Midbrain (tissue), 1 donor: Measurements from ENCODE around the gene GRID2.
"Not testable (repeated sequence)": the region's sequence is repeated elsewhere in the genome, so short reads cannot be mapped to it uniquely, and the experiment has no call there.

Experiments
- DNase-seq: peaks from one replicate; lab custom pipeline; 2025; lab: John Stamatoyannopoulos, UW

GRID2 gene

GRCh38 chr4:93317057-93317456 is 1013.3 kb downstream of the GRID2 start:
- DNase-seq: no peak

DNA sequence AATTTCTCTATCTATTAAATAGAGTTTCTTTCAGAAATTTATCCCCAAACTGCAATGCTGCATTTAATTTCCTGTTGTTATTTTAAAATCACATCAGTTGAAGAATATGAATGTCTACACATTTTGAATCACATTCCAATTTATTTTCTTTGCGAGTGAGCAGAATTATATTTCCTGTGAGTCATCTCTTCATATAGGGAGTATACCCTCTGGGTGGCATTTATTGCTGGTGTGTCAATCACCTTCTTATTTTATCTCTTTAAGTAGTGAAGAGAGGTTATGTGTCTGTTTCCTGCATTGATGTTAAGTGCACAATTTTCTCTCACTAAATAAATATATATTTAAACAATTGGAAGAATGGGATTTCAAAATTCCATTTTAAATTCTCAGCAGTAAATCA is 1013.8 kb downstream of the GRID2 start:
- no peak for DNase-seq

- DNase-seq: no peak
Observed at GRCh38 chr4:93319041-93319440, 1015.3 kb downstream of the GRID2 start.

DNA sequence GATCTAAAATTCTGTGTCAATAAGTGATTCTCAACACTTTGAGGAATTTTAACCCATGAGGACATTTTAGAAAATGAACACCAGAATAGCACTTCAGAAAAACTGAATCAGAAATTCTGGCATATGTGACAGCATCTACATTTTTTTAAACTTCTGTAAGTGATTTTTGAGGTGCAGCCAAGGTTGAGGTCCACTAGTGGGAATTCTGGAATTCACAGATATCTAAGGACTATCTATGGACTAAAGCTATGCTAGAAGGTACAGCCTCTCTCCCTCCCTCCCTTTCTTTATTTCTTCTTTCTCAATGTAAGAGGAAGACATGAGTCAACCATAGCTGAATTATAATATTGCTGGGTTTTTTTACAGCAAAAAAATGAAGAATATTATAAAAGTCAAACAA is 1016.6 kb downstream of the GRID2 start:
- no peak for DNase-seq

DNA sequence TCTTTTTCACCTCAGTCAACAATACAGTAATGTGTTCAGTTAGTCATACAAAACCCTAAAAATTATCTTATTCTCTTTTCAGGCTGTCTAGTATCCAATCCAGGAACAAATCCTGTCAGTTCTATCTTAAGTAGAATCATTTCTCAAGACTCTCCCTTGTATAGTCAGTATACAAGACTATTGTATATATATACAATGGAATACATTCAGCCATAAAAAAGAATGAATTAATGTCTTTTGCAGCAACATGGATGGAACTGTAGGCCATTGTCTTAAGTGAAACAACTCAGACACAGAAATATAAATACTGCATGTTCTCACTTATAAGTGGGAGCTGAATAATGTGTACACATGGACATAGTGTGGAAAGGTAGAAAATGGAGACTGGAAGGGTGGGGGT is 1023.6 kb downstream of the GRID2 start:
- no peak for DNase-seq

DNA sequence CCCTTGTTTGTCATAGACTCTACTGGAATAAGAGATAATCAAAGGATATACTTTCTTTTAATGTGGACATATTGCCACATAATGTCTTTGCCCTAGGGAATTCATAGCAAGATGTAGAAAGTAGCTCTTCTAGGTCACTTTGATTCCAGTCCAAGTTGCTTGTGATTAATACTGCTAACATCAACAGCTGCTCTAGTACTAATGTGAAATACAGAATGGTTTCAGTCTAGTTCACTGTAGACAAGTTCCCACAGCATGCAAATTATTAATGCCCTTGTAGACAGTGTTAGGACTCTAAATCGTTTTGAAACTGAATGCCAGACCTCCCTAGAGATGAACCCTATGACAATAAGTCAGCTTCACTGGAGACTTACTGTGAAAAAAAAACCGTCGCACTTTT is 1030.2 kb downstream of the GRID2 start:
- no peak for DNase-seq

DNA sequence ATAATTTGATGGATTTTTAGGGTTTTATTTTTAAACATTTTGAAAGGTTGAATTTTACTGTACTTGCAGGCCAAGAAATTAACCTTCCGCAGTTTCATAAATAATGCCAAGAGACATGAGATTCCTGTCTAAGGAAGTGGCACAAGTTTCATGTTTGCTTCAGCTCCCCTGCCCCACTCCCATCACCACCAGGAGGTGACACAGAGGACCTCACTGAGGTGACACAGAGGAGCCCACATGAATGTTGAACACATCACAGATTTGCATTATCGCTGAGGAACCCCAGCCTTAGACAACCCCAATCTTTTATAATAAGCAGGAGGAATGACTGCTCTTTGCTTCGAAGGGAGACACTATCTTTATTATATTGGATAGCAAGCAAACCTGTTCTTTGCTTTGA is 1033.4 kb downstream of the GRID2 start:
- DNase-seq: no peak

DNA sequence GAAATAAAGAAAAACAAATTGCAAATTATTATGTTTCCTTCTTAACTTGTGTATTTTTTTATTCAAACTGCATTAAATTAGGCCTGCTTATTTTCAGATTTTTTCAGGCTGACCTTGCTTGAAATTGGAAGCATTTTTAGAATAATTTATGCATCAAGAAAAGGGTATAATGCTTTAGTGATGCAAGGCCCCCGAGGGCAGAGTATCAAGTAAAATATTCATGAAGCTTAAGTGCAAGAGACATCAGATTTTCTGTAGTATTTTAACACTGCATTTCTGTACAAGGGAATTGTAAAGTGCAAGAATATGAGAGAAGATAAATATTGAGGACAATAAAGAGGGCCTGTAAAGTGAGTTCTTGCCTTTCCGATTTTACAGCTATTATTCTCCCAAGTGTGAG is 1039.0 kb downstream of the GRID2 start:
- DNase-seq: no peak

DNA sequence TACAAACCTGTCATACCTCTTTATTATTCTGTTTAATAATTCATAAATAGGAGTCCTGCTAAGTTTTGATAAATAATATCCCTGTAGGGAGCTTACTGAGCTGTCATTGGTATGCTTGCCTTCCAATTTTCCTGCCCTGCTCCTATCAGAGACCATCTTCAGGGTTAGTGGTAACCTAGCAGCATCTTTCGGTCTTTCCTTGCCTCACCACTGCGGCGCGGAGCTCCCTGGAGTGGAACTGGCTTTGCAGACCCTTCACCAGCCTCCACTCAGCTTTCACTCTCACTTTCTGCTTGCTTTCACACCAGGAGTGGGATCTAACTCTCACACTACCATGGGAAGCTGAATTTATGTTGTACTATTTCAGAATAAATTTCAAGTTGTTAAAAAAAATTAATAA is 1043.1 kb downstream of the GRID2 start:
- DNase-seq: no peak

GRCh38 chr4:93348896-93349295 is 1045.1 kb downstream of the GRID2 start:
- DNase-seq: no peak

DNA sequence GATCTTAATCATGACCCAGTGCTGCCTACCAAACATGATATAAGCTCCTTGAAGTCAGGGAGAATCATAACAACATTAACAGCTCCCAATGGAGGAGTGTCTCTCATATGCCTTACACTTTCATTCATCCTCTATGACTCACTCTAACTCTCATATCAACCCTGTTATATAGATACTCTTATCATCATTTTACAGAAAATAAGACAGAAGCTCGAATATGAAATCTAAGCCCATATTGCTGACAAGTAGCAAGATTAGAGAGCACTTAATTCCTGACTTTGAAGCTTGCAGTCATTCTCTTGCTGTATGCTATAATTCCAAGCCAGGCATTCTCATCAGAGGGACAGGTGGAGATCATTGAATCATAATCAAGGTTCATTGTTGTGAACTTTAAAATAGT is 1048.1 kb downstream of the GRID2 start:
- no peak for DNase-seq

DNA sequence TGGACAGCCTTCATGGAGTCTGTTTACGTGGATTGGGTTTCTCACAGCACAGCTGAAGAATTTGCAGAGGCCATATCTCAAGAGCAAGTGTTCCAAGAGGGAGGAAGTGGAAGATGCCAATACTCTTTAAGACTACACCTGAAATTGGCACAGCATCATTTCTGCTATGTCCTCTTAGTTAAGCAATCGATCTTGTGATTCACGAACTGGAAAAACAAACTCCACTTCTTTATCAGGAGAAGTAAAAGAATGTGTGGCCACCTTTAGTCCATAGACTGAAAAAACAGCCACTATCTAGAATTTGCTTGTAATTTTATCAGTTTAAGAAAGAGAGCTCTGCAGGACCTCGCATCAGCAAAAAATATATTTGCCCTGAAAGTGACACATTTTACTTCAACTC is 1051.6 kb downstream of the GRID2 start:
- DNase-seq: no peak

- DNase-seq: no peak
Observed at GRCh38 chr4:93359586-93359985, 1055.8 kb downstream of the GRID2 start.

DNA sequence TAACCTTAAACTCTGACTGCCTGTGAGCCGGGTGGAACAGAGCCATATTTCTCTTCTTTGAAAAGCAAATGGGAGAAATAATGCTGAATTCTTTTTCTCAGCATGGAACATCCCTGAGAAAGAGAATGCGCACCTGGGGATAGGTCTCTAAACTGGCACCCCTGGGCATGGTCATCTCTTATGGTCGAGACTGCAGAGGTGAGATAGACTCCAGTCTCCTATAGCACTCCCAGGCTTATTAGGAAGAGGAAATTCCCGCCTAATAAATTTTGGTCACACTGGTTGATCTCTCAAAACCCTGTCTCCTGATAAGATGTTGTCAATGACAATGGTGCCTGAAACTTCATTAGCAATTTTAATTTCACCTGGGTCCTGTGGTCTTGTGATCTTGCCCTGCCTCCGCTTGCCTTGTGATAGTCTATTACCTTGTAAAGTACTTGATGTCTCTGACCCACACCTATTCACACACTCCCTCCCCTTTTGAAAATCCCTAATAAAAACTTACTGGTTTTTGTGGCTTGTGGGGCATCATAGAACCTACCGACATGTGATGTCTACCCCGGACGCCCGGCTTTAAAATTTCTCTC is 1062.5 kb downstream of the GRID2 start:
- DNase-seq: not testable (repeated sequence)

GRCh38 chr4:93368968-93369367 is 1065.2 kb downstream of the GRID2 start:
- DNase-seq: no peak

DNA sequence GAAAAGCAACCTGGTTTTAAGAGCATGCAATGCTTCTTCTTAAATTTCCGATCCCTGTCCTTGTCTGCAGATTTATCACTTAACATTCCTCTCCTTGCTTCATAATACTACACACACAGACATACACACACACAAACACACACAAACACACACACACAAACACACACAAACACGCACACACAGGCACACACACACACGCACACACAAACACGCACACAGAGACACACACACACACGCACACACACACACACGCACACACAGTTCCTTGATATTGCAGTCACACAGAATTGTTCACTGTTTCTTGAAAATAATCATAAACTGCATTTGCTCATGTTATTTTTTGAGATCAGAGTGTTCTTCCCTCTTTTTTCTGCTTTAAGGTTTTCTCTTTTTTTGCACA is 1066.5 kb downstream of the GRID2 start:
- DNase-seq: no peak

GRCh38 chr4:93373893-93374860 is 1070.4 kb downstream of the GRID2 start:
- DNase-seq: no peak

- no peak for DNase-seq
Observed at GRCh38 chr4:93384241-93384640, 1080.5 kb downstream of the GRID2 start.

GRCh38 chr4:93384887-93385286 is 1081.1 kb downstream of the GRID2 start:
- DNase-seq: no peak

DNA sequence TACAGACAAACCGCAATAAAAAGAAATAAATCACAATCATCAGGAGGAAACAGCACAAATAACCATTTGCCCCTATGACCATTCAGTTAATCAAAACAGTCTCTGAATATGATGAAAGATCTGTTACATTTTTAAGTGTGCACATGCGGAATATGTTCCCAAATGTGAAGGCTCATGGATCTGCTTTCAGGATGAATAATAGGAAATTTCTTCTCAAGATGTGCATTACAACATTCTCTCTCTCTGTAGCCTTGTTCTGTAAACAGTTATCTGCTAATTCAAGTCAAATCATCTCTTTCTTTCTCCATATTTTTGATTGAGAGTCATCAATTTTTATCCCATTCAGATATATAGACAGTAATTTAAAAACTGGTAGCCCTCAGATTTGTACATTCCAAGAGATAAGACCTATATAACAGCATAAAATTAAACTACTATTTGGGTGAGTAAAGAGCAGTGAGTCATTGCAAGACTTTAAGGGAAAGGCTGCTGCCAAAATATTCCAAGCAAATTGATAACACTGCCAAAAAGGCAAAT is 1090.8 kb downstream of the GRID2 start:
- no peak for DNase-seq

GRCh38 chr4:93396272-93396671 is 1092.5 kb downstream of the GRID2 start:
- no peak for DNase-seq

GRCh38 chr4:93403571-93403970 is 1099.8 kb downstream of the GRID2 start:
- DNase-seq: no peak
